ENCODE results near the gene NXF2. TPM values are rescaled to one million over a fixed set of nuclear protein-coding genes. Genes with fewer than 3 reads are reported as not detected.
"Not testable (repeated sequence)": the region's sequence is repeated elsewhere in the genome, so short reads cannot be mapped to it uniquely, and the experiment has no call there.

Gene NXF2
- polyA plus RNA-seq (ENCODE audit: insufficient read length in 3 of 3): under 1 TPM; 0.24 to 0.67 (median 0.45) TPM
- long read RNA-seq, donor 1: 0 reads
- long read RNA-seq, donor 2: 0 reads
- long read RNA-seq, donor 3: 0 reads
- long read RNA-seq, donor 4: 0 reads
- long read RNA-seq, donor 5: 0 reads
- long read RNA-seq, donor 6: 0 reads
- long read RNA-seq, donor 7: 0 reads
- long read RNA-seq, donor 8: 0 reads
- long read RNA-seq, donor 9: 0 reads
- long read RNA-seq, donor 10: 0 reads
- long read RNA-seq, donor 11: 0 reads
- long read RNA-seq, donor 12: 0 reads
- long read RNA-seq, donor 13: 0 reads
- long read RNA-seq, donor 14: 0 reads
- long read RNA-seq, donor 15: 0 reads
- long read RNA-seq, donor 16: 0 reads

DNA sequence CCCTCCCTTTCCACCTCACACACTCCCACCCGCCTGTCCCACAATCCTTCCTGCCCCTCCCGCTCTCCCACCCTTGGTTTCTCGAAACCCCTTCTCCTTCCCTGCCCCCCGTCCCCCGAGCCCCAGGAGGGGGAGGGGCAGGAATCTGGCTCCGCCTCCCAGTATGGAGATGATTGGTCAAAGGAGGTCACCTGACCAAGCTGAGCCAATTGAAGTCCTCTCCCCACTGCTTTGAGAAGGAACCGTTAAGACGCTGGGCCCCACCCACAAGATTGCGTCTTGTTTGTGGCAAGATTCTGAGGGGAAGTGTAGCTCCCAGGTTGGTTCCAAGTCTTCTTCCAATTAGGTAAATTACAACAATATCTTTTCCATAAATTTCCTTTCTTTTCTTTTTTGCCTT, at the start of gene NXF2:
Gene NXF2 (plus strand): TSS at position 275 of the 400 bp plus-strand sequence. CDS start 59,912 bp downstream, outside the sequence.
- DNase-seq: not testable (repeated sequence)

- DNase-seq: not testable (repeated sequence)
Measured at GRCh38 chrX:102207940-102208339, 39.0 kb upstream of the NXF2 start.

DNA sequence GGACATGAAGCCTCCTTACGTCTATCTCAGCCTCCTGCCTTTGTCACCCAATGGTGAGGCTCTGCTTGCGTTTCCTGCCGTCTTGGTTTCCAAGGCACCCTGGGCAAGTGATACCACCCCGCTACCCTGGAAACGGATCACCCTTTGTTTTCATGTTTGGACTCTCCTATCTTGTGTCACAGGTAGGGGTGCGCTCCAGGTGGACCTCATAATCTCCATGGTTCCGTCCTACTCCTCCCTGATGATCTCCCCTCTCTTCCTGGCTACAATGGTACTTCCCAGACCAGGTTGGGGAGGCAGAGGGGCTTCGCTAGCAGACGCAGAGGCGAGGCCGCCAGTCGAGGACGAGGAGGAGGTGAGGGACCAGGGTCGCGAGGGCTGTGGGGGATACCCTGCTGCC, 32.0 kb upstream of the NXF2 start, which contains the start of gene TCP11X1:
Gene TCP11X1 (plus strand): TSS at position 316 of the 400 bp plus-strand sequence.
- DNase-seq: not testable (repeated sequence)

- DNase-seq: not testable (repeated sequence)
Measured at GRCh38 chrX:102216497-102216896, 30.5 kb upstream of the NXF2 start.

- DNase-seq: not testable (repeated sequence)
Measured at GRCh38 chrX:102235678-102236077, 11.3 kb upstream of the NXF2 start.

DNA sequence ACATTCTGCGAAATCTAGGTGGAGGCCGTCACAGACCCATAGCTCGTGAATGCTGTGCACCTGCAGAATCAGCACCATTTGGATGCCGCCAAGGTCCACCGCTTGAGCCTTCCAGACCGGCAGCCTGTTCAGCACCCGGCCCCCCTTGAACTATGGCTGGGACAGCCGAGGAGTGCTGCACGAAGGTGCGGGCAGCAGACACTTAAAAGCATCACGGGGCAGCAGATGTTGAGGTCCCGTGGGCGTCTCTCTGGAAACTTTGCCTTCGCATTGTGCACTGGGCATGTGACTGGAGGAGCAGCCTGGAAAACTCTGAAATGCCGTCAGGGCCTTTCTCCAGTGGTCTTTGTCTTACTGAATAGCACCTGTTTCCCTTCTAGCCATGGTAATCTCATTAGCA, 6.7 kb upstream of the NXF2 start:
- not testable (repeated sequence) for DNase-seq

GRCh38 chrX:102272231-102272630, 25.3 kb downstream of the NXF2 start:
- not testable (repeated sequence) for DNase-seq

GRCh38 chrX:102338162-102338561, 91.2 kb downstream of the NXF2 start:
- no peak for DNase-seq

- no peak for DNase-seq
Measured at GRCh38 chrX:102339312-102340298, 92.6 kb downstream of the NXF2 start.

GRCh38 chrX:102341867-102342266, 94.9 kb downstream of the NXF2 start:
- no peak for DNase-seq

DNA sequence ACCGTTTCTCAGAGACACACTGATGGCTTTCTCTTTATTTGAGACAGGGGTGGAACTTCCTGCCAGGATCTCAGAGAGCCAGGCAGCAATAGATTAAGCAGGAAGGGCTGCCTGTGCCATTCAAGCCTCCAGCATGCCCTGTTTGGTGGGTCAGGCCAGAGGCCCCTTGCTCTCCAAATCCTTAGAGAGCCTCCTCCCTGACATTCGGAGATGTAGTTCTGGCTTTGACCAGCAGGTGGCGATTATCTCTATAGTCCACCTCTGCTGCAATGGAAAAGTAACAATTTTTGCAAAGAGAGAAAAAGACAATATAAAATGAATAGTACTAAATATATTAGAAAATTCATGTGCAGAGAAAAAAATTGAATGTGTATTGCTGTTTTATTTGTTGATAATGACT, 98.9 kb downstream of the NXF2 start:
- DNase-seq: peak; percentile 28

Other genes with a start within 250 kb of the NXF2 start
- 10 to 100 TPM; 10.7 to 24.2 (median 21.2) TPM for gene TCEAL2, start 121.5 kb upstream of the NXF2 start, polyA plus RNA-seq (ENCODE audit: insufficient read length in 3 of 3)
- gene TCEAL6, start 104.7 kb upstream of the NXF2 start, polyA plus RNA-seq (ENCODE audit: insufficient read length in 3 of 3): under 1 TPM in 1 of 3 donors, not detected in 2; 0.37 TPM
- 10 to 100 TPM in 2 of 3 donors, 1 to 10 TPM in 1; 9.5 to 13.1 (median 10.0) TPM for gene BEX5, start 91.2 kb upstream of the NXF2 start, polyA plus RNA-seq (ENCODE audit: insufficient read length in 3 of 3)
- under 1 TPM in 2 of 3 donors, not detected in 1; 0.35 to 0.97 TPM for gene TCP11X1, start 31.9 kb upstream of the NXF2 start, polyA plus RNA-seq (ENCODE audit: insufficient read length in 3 of 3)
- 1 to 10 TPM in 1 of 3 donors, under 1 TPM in 2; 0.80 to 1.8 (median 0.81) TPM for gene NXF2B, start 192.8 kb downstream of the NXF2 start, polyA plus RNA-seq (ENCODE audit: insufficient read length in 3 of 3)
- 1 to 10 TPM in 1 of 3 donors, under 1 TPM in 2; 0.19 to 1.8 (median 0.97) TPM for gene TCP11X2, start 224.6 kb downstream of the NXF2 start, polyA plus RNA-seq (ENCODE audit: insufficient read length in 3 of 3)